IMR-90 (cell line): ENCODE results near the gene PLXNC1. TPM values are rescaled to one million over a fixed set of nuclear protein-coding genes. Genes with fewer than 3 reads are reported as not detected.

Experiments used
- ATAC-seq: fragments of 200-7000 bp; cut with Tn5 transposase; 2 replicates; pipeline ENCODE4 v1.9.1; 2020; ENCODE audit warnings: low read depth, mild to moderate bottlenecking, moderate library complexity
- BruUV-seq: library from RNA; stranded (reverse); fragments of 400-500 nt; replicated peaks from 2 replicates; lab custom pipeline; 2021; lab: Mats Ljungman, UMichigan
- CTCF ChIA-PET: fragments of 300-600 bp; formaldehyde crosslinking; extraction: SDS; loops from one replicate; lab custom pipeline; 2021; ENCODE audit warnings: antibody characterized with exemption; lab: Yijun Ruan, JAX
- POLR2A ChIA-PET: fragments of 300-600 bp; sonication (Branson Sonifier 250); formaldehyde crosslinking; loops from one replicate; lab custom pipeline; 2022; ENCODE audit warnings: antibody characterized with exemption; ENCODE audit not compliant: unreplicated experiment; lab: Charles Lee
- DNase-seq: peaks from one replicate; pipeline ENCODE4 v3.0.0; 2013
- H2AFZ ChIP-seq: replicated peaks from 2 replicates; pipeline ENCODE3; 2013; ENCODE audit warnings: low read length, mild to moderate bottlenecking; ENCODE audit not compliant: poor library complexity
- H2AK5ac ChIP-seq: 2 replicates; pipeline ENCODE4 v1.6.1; 2013; ENCODE audit warnings: low read depth, low read length, inconsistent platforms
- H2AK9ac ChIP-seq: replicated peaks from 2 replicates; pipeline ENCODE3; 2013; ENCODE audit warnings: mild to moderate bottlenecking, low read depth, low read length, moderate library complexity; ENCODE audit not compliant: poor library complexity
- H2BK120ac ChIP-seq: 2 replicates; pipeline ENCODE4 v1.6.1; 2013; ENCODE audit warnings: low read depth, low read length, inconsistent platforms
- H2BK15ac ChIP-seq: 3 replicates; pipeline ENCODE4 v1.6.1; 2013; ENCODE audit warnings: low read depth, low read length, inconsistent platforms
- H2BK20ac ChIP-seq: 2 replicates; pipeline ENCODE4 v1.6.1; 2013; ENCODE audit warnings: low read depth, mild to moderate bottlenecking, inconsistent platforms, low read length, moderate library complexity
- H2BK5ac ChIP-seq: 2 replicates; pipeline ENCODE4 v1.6.1; 2013; ENCODE audit warnings: mild to moderate bottlenecking, low read depth, low read length, inconsistent platforms; ENCODE audit not compliant: poor library complexity, severe bottlenecking
- H3K14ac ChIP-seq: replicated peaks from 2 replicates; pipeline ENCODE4 v1.6.1; 2013; ENCODE audit warnings: low read depth, low read length, inconsistent platforms
- H3K18ac ChIP-seq: 2 replicates; pipeline ENCODE4 v1.6.1; 2013; ENCODE audit warnings: low read depth, low read length, control low read depth
- H3K23ac ChIP-seq: 2 replicates; pipeline ENCODE4 v1.6.1; 2013; ENCODE audit warnings: low read depth, low read length, inconsistent platforms
- H3K27ac ChIP-seq: 2 replicates; pipeline ENCODE4 v1.5.1; 2013; ENCODE audit warnings: mild to moderate bottlenecking, control low read depth, low read length; ENCODE audit not compliant: insufficient read depth
- H3K27me3 ChIP-seq: 2 replicates; pipeline ENCODE4 v1.6.1; 2013; ENCODE audit warnings: low read length; ENCODE audit not compliant: control insufficient read depth, insufficient read depth
- H3K36me3 ChIP-seq: 2 replicates; pipeline ENCODE4 v1.6.1; 2013; ENCODE audit warnings: low read length, mixed read lengths; ENCODE audit not compliant: control insufficient read depth, insufficient read depth
- H3K4ac ChIP-seq: 2 replicates; pipeline ENCODE4 v1.6.1; 2013; ENCODE audit warnings: low read depth, low read length, inconsistent platforms
- H3K4me1 ChIP-seq: 2 replicates; pipeline ENCODE4 v1.6.1; 2013; ENCODE audit warnings: low read length, mixed read lengths; ENCODE audit not compliant: control insufficient read depth, insufficient read depth
- H3K4me2 ChIP-seq: 2 replicates; pipeline ENCODE4 v1.6.1; 2013; ENCODE audit warnings: low read depth, mild to moderate bottlenecking, control low read depth, low read length, moderate library complexity
- H3K4me3 ChIP-seq: 2 replicates; pipeline ENCODE4 v1.5.1; 2013; ENCODE audit warnings: low read depth, mild to moderate bottlenecking, control low read depth, low read length, moderate library complexity; ENCODE audit not compliant: insufficient read depth
- H3K56ac ChIP-seq: 2 replicates; pipeline ENCODE4 v1.6.1; 2013; ENCODE audit warnings: low read length, inconsistent platforms; ENCODE audit not compliant: insufficient read depth; ENCODE audit errors: extremely low read depth
- H3K79me1 ChIP-seq, 2 experiments: 2 replicates each; pipeline ENCODE4 v1.6.1; 2013; ENCODE audit warnings: low read length in 2 of 2, inconsistent platforms in 1 of 2, low read depth in 1 of 2
- H3K9ac ChIP-seq: 2 replicates; pipeline ENCODE4 v1.6.1; 2013; ENCODE audit warnings: low read depth, low read length, control low read depth
- H3K9me1 ChIP-seq: 2 replicates; pipeline ENCODE4 v1.6.1; 2013; ENCODE audit warnings: low read length, inconsistent platforms; ENCODE audit not compliant: insufficient read depth
- H3K9me3 ChIP-seq: 2 replicates; pipeline ENCODE4 v1.6.1; 2013; ENCODE audit warnings: low read length; ENCODE audit not compliant: control insufficient read depth, insufficient read depth
- H4K20me1 ChIP-seq: 2 replicates; pipeline ENCODE4 v1.6.1; 2013; ENCODE audit warnings: low read length, inconsistent platforms; ENCODE audit not compliant: insufficient read depth
- H4K5ac ChIP-seq: 2 replicates; pipeline ENCODE4 v1.6.1; 2013; ENCODE audit warnings: mild to moderate bottlenecking, low read depth, low read length, control low read depth
- H4K8ac ChIP-seq, 2 experiments: 2 replicates each; pipeline ENCODE4 v1.6.1; 2013; ENCODE audit warnings: low read depth in 2 of 2, low read length in 2 of 2, control low read depth in 1 of 2, inconsistent platforms in 1 of 2
- H4K91ac ChIP-seq: 2 replicates; pipeline ENCODE4 v1.6.1; 2013; ENCODE audit warnings: low read depth, low read length, inconsistent platforms; ENCODE audit not compliant: insufficient read depth
- BHLHE40 ChIP-seq: fragments of 150-350 bp; IDR thresholded peaks from 2 replicates; pipeline ENCODE4 v1.6.1; 2016; ENCODE audit warnings: mild to moderate bottlenecking, low read depth, low read length
- FOS ChIP-seq: fragments of 150-350 bp; IDR thresholded peaks from 2 replicates; pipeline ENCODE4 v1.6.1; 2016; ENCODE audit warnings: low read depth, low read length
- MXI1 ChIP-seq: IDR thresholded peaks from 2 replicates; pipeline ENCODE4 v1.6.1; 2012; ENCODE audit warnings: low read depth, mild to moderate bottlenecking, low read length, moderate library complexity, borderline replicate concordance
- NFE2L2 ChIP-seq: fragments of 150-350 bp; IDR thresholded peaks from 2 replicates; pipeline ENCODE4 v1.6.1; 2016; ENCODE audit warnings: low read depth, mild to moderate bottlenecking, low read length
- POLR2A ChIP-seq: IDR thresholded peaks from 2 replicates; pipeline ENCODE4 v1.6.1; 2012; ENCODE audit warnings: mild to moderate bottlenecking, low read depth, low read length
- WGBS, 2 experiments: methylation state at CpG; one replicate each; pipeline versions ENCODE4 v1.1.5 to v1.1.7; 2013; ENCODE audit warnings: missing lambda C conversion rate in 2 of 2; ENCODE audit not compliant: insufficient read length in 1 of 2; ENCODE audit errors: extremely low coverage in 2 of 2; 5-methylcytosine and 5-hydroxymethylcytosine counted together
- dilution Hi-C: fragments of 300-500 bp; cut with HindIII; formaldehyde crosslinking; loops from one replicate; pipeline ENCODE4 v1.14.3; 2018; ENCODE audit warnings: low sequenced_read_pairs; ENCODE audit not compliant: unreplicated experiment
- in situ Hi-C: fragments of 300-500 bp; cut with MboI; formaldehyde crosslinking; loops from 3 replicates; pipeline ENCODE4 v1.14.3; 2019; ENCODE audit warnings: low sequenced_read_pairs, inconsistent platforms, mixed read lengths
- intact Hi-C: fragments of 100-400 bp; cut with micrococcal nuclease; formaldehyde crosslinking; loops from 2 replicates; pipeline ENCODE4 v1.10.0; 2022
- polyA plus RNA-seq, 3 experiments: library from polyadenylated mRNA; depleted of rRNA; stranded (reverse); fragments of >200 nt; gene quantifications; 2 replicates each; pipeline ENCODE4 v1.2.3, GENCODE V29; 2012; ENCODE audit warnings: low replicate concordance in 1 of 3
- total RNA-seq: library from RNA; depleted of rRNA; stranded (reverse); fragments of >200 nt; gene quantifications from 2 replicates; pipeline ENCODE4 v1.2.3, GENCODE V29; 2012
- TF ChIP-seq, protein P1 (sequence below): fragments of 150-350 bp; IDR thresholded peaks from 2 replicates; pipeline ENCODE4 v1.6.1; 2017; ENCODE audit warnings: mild to moderate bottlenecking, antibody characterized with exemption, low read length, low read depth

The PLXNC1 gene
- total and polyA plus RNA-seq, 2 of the 4 experiments (the other 2 are of a cell fraction): 1.0 to 1.6 TPM

GRCh38 chr12:94333396-94333795, 185.0 kb downstream of the PLXNC1 start:
- no peaks in the 10 kb centered on the region for H3K27me3 ChIP-seq
- no peak overlapping the region for H3K18ac ChIP-seq
- H2BK5ac ChIP-seq: no peak overlapping the region
- H3K9me3 ChIP-seq: no peaks in the 10 kb centered on the region
- no peak overlapping the region for H2BK15ac ChIP-seq
- H4K8ac ChIP-seq: no peak overlapping the region
- H3K14ac ChIP-seq: no peak overlapping the region
- H4K91ac ChIP-seq: no peak overlapping the region
- H3K36me3 ChIP-seq: no peaks in the 10 kb centered on the region
- no peak overlapping the region for H2AFZ ChIP-seq
- ATAC-seq (no peak), DNase-seq (no peak)
- H4K20me1 ChIP-seq: no peaks in the 10 kb centered on the region
- no peak overlapping the region for H2AK5ac ChIP-seq
- dilution Hi-C loops (no loop called here), intact Hi-C loops (no loop called here), in situ Hi-C loops (no loop called here)
- H3K23ac ChIP-seq: no peak overlapping the region
- no peak overlapping the region for H3K4me2 ChIP-seq
- ChIA-PET CTCF (interaction anchor here (0.6 kb wide), 1 partner anchor 27 kb away, joined by 3 read pairs; no protein-coding TSS in a partner anchor), POLR2A (no interaction called here)
- H3K27ac ChIP-seq: no peak overlapping the region
- H3K56ac ChIP-seq: no peak overlapping the region
- H3K4me3 ChIP-seq: no peak overlapping the region
- H2BK20ac ChIP-seq: no peak overlapping the region
- no CpG with 5 or more reads among the region's 3 CpGs for WGBS, 2 experiments
- H3K4ac ChIP-seq: no peak overlapping the region
- H2BK120ac ChIP-seq: no peak overlapping the region
- no peaks in the 10 kb centered on the region for H3K4me1 ChIP-seq
- no TSS peak for BruUV-seq
- no peak overlapping the region for H4K5ac ChIP-seq
- TF ChIP-seq BHLHE40 (no peak), FOS (no peak), MXI1 (no peak), POLR2A (no peak), NFE2L2 (no peak)
- TF ChIP-seq, protein P1, sequence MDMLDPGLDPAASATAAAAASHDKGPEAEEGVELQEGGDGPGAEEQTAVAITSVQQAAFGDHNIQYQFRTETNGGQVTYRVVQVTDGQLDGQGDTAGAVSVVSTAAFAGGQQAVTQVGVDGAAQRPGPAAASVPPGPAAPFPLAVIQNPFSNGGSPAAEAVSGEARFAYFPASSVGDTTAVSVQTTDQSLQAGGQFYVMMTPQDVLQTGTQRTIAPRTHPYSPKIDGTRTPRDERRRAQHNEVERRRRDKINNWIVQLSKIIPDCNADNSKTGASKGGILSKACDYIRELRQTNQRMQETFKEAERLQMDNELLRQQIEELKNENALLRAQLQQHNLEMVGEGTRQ: no peak
- no peaks in the 10 kb centered on the region for H3K9me1 ChIP-seq
- no peak overlapping the region for H3K9ac ChIP-seq
- no peaks in the 10 kb centered on the region for H3K79me1 ChIP-seq
- H2AK9ac ChIP-seq: no peak overlapping the region
